OCI-LY3 (cell line): ENCODE measurements around the gene LRRC26.

Source experiments
- H2AFZ ChIP-seq: fragments of 200-600, 300-600 bp; shearing (Covaris generic); 2 replicates; pipeline ENCODE4 v1.6.0; 2014; ENCODE audit warnings: antibody characterized with exemption, low read depth, low read length
- H3K27ac ChIP-seq: fragments of 200-600, 300-600 bp; sonication (generic); 2 replicates; pipeline ENCODE4 v1.5.1; 2014; ENCODE audit warnings: mild to moderate bottlenecking, low read length, moderate library complexity, mixed read lengths
- H3K27me3 ChIP-seq: fragments of 200-600, 300-600 bp; sonication (generic); 2 replicates; pipeline ENCODE4 v1.6.1; 2014; ENCODE audit warnings: low read depth, low read length, mixed read lengths
- H3K36me3 ChIP-seq: fragments of 200-600, 300-600 bp; sonication (generic); replicated peaks from 2 replicates; pipeline ENCODE3; 2014; ENCODE audit warnings: low read depth, low read length, mixed read lengths
- H3K4me1 ChIP-seq: fragments of 300-600, 200-600 bp; sonication (generic); 2 replicates; pipeline ENCODE4 v1.6.1; 2014; ENCODE audit warnings: low read length, mixed read lengths
- H3K4me2 ChIP-seq: fragments of 200-600, 300-600 bp; sonication (generic); 2 replicates; pipeline ENCODE4 v1.6.1; 2014; ENCODE audit warnings: low read length, mixed read lengths
- H3K4me3 ChIP-seq: fragments of 300-600, 200-600 bp; sonication (generic); 2 replicates; pipeline ENCODE4 v1.5.1; 2014; ENCODE audit warnings: antibody characterized with exemption, mild to moderate bottlenecking, low read length, moderate library complexity
- H3K79me2 ChIP-seq: fragments of 300-600, 200-600 bp; shearing (Covaris generic); 2 replicates; pipeline ENCODE4 v1.6.1; 2014; ENCODE audit warnings: mild to moderate bottlenecking, low read length, mixed read lengths
- H3K9ac ChIP-seq: fragments of 300-600, 200-600 bp; shearing (Covaris generic); 2 replicates; pipeline ENCODE4 v1.6.0; 2014; ENCODE audit warnings: mild to moderate bottlenecking, low read length, moderate library complexity
- H3K9me3 ChIP-seq: fragments of 200-600, 300-600 bp; shearing (Covaris generic); 2 replicates; pipeline ENCODE4 v1.6.1; 2014; ENCODE audit warnings: low read length, mixed read lengths; ENCODE audit not compliant: insufficient read depth
- H4K20me1 ChIP-seq: fragments of 200-600, 300-600 bp; sonication (generic); 2 replicates; pipeline ENCODE4 v1.6.1; 2016; ENCODE audit warnings: low read length, mixed read lengths; ENCODE audit not compliant: insufficient read depth
- EZH2phosphoT487 ChIP-seq: fragments of 200-600 bp; shearing (Covaris generic); IDR thresholded peaks from 2 replicates; pipeline ENCODE4 v1.6.1; 2018; ENCODE audit warnings: antibody characterized with exemption, mixed run types, low read depth
- TF ChIP-seq, protein P1 (sequence below): fragments of 200-600, 300-600 bp; sonication (generic); IDR thresholded peaks from 2 replicates; pipeline ENCODE4 v1.5.1; 2014; ENCODE audit warnings: antibody characterized with exemption, low read length, low read depth

LRRC26 gene

DNA sequence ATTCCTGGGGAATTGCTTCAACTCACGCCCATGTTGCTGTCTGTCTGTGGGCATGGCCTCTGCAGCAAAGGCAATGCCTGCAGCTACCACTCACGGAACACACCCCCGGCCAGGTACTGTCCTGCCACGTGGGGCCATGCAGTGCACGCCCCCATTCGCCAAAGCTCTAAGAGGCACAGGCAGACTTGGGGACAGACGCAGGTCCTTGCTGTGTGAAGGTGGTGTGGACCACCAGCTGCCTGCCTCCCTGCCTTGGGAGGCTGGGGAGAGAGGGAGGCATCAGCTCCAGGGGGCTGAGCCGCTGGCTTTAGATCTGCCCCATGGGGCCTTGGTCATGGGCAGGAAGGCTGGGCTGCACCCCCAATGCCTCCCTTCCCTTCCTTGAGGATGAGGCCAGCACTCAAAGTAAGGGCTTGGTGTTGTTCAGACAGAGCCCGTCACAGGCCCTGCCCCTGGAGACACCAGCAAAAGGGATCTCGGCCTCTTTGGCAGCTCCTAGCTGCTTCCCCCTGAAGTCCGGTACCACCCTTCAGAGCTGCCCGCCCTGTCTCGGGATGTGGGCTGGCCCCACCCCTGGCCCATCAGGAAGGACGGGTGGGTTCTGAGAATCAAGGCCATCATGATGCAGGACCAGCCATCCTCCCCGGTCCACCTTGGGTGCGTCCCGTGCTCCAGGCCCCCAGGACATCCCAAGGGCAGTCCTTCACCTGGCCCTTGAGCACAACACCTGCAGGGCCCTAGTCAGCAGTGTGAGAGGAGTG, 28.6 kb downstream of the LRRC26 start:
- TF ChIP-seq EZH2phosphoT487: no peak
- TF ChIP-seq, protein P1, sequence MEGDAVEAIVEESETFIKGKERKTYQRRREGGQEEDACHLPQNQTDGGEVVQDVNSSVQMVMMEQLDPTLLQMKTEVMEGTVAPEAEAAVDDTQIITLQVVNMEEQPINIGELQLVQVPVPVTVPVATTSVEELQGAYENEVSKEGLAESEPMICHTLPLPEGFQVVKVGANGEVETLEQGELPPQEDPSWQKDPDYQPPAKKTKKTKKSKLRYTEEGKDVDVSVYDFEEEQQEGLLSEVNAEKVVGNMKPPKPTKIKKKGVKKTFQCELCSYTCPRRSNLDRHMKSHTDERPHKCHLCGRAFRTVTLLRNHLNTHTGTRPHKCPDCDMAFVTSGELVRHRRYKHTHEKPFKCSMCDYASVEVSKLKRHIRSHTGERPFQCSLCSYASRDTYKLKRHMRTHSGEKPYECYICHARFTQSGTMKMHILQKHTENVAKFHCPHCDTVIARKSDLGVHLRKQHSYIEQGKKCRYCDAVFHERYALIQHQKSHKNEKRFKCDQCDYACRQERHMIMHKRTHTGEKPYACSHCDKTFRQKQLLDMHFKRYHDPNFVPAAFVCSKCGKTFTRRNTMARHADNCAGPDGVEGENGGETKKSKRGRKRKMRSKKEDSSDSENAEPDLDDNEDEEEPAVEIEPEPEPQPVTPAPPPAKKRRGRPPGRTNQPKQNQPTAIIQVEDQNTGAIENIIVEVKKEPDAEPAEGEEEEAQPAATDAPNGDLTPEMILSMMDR: no peak
- H3K4me2 ChIP-seq: no peak overlapping the region
- H3K9me3 ChIP-seq: no peaks in the 10 kb centered on the region
- H3K27ac ChIP-seq: no peak overlapping the region
- no peaks in the 10 kb centered on the region for H3K79me2 ChIP-seq
- H4K20me1 ChIP-seq: no peaks in the 10 kb centered on the region
- no peaks in the 10 kb centered on the region for H3K4me1 ChIP-seq
- no peak overlapping the region for H2AFZ ChIP-seq
- H3K9ac ChIP-seq: no peak overlapping the region
- H3K36me3 ChIP-seq: no peaks in the 10 kb centered on the region
- no peak overlapping the region for H3K4me3 ChIP-seq
- H3K27me3 ChIP-seq: 0 out of 2 replicates have a peak, but pooled peaks cover 19% of the 10 kb centered on the region

DNA sequence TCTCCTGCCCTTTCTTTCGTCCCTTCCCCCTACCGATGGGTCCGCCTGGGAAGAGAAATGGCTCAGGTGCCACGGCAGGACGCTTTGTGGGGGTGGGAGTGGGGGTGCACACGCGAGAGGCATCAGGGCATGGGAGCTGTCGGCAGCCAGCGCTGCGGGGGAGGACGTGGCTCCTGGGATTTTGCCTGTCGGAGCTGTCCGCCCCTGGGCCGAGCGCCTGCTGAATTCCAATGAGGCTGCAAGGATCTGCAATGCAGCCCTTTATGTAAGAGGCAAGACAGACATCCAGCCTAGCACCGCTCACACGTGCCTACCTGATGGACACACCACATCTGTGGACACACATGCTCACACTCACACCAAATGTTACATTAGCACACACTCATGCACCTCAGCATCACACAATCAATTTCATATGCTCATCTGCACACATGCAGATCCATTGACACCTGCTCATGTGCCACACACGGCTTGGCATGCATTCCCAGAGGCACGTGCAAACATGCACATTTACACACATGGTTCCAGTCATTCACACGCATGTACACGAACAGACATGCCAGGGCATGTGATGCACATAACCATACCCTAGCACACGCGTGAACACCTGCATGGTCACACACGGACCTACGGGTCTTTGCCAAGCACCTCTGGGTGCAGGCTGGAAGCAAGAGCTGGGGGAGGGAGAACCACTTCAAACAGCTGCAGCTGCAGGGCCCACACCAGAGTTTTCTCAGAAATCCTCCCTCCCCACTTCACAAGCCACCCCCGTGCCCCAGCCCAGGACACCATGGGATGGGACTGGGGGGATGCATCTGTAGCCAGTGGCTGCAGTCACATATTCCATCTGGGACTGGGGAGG, 29.5 kb downstream of the LRRC26 start:
- 0 out of 2 replicates have a peak, but pooled peaks cover 19% of the 10 kb centered on the region for H3K27me3 ChIP-seq
- H3K9ac ChIP-seq: no peak overlapping the region
- no peaks in the 10 kb centered on the region for H3K4me1 ChIP-seq
- no peak overlapping the region for H2AFZ ChIP-seq
- H3K36me3 ChIP-seq: no peaks in the 10 kb centered on the region
- no peaks in the 10 kb centered on the region for H3K9me3 ChIP-seq
- TF ChIP-seq EZH2phosphoT487: no peak
- TF ChIP-seq, protein P1: no peak
- H3K4me3 ChIP-seq: no peak overlapping the region
- H3K79me2 ChIP-seq: no peaks in the 10 kb centered on the region
- H3K4me2 ChIP-seq: no peak overlapping the region
- no peak overlapping the region for H3K27ac ChIP-seq
- no peaks in the 10 kb centered on the region for H4K20me1 ChIP-seq

DNA sequence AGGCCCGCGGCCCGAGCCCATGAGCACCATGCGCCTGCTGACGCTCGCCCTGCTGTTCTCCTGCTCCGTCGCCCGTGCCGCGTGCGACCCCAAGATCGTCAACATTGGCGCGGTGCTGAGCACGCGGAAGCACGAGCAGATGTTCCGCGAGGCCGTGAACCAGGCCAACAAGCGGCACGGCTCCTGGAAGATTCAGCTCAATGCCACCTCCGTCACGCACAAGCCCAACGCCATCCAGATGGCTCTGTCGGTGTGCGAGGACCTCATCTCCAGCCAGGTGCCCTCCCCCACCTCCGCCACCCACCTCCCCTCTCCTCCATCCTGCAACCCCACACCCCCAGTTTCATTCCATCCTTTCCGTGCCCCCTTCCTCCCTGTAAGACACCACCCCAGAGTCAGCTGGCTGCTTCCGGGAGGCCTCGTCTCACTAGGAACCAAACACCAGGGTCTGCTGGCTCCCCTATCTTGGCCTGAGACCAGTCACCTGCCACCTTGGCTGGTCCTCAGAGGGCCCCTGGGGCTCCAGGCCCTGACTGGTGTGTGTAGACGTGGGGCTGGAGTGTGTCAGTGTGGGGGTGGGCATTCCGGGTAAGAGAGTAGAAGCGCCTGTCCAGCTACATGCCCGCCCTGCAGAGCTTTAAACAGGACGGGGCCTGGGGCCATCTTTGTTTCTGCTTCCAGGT, 30.2 kb downstream of the LRRC26 start:
- H3K79me2 ChIP-seq: no peaks in the 10 kb centered on the region
- H3K9me3 ChIP-seq: no peaks in the 10 kb centered on the region
- H3K9ac ChIP-seq: no peak overlapping the region
- H3K27me3 ChIP-seq: 0 out of 2 replicates have a peak, but pooled peaks cover 19% of the 10 kb centered on the region
- H2AFZ ChIP-seq: no peak overlapping the region
- no peak overlapping the region for H3K4me2 ChIP-seq
- no peak for TF ChIP-seq EZH2phosphoT487
- TF ChIP-seq, protein P1: no peak
- H4K20me1 ChIP-seq: no peaks in the 10 kb centered on the region
- H3K36me3 ChIP-seq: no peaks in the 10 kb centered on the region
- H3K4me3 ChIP-seq: no peak overlapping the region
- H3K27ac ChIP-seq: no peak overlapping the region
- no peaks in the 10 kb centered on the region for H3K4me1 ChIP-seq
